Uterus (tissue), 4 donors: ENCODE measurements around the gene TSPAN12. TPM values are rescaled to one million over a fixed set of nuclear protein-coding genes. Genes with fewer than 3 reads are reported as not detected.

Experiments
- DNase-seq, 2 donors: peaks; one replicate each; pipeline ENCODE4 v3.0.0-alpha.2; 2019 to 2020
- H3K27ac ChIP-seq, 2 donors: fragments of 200-600 bp; sonication (generic); 1 replicate in 1 of 2; 2 replicates in 1 of 2; pipeline ENCODE4 v1.5.1; 2016 to 2018
- H3K27me3 ChIP-seq, 2 donors: fragments of 200-600 bp; sonication (generic); one replicate each; pipeline ENCODE4 v1.5.1; 2018 to 2019; ENCODE audit warnings: control low read depth in 1 of 2
- H3K36me3 ChIP-seq, 2 donors: fragments of 200-600 bp; sonication (generic); one replicate each; pipeline ENCODE4 v1.5.1; 2019; ENCODE audit warnings: control low read depth in 1 of 2
- H3K4me1 ChIP-seq, 2 donors: fragments of 200-600 bp; sonication (generic); one replicate each; pipeline ENCODE4 v1.5.1; 2018 to 2019; ENCODE audit warnings: control low read depth in 1 of 2
- H3K4me3 ChIP-seq, 2 donors: fragments of 200-600 bp; sonication (generic); 1 replicate in 1 of 2; 2 replicates in 1 of 2; pipeline ENCODE4 v1.5.1; 2018 to 2019; ENCODE audit warnings: mild to moderate bottlenecking in 1 of 2
- H3K9me3 ChIP-seq, 2 donors: fragments of 200-600 bp; sonication (generic); one replicate each; pipeline ENCODE4 v1.5.1; 2019; ENCODE audit warnings: control low read depth in 1 of 2
- POLR2A ChIP-seq, 2 donors: fragments of 450-650 bp; IDR thresholded peaks; one replicate each; pipeline ENCODE4 v1.6.1; 2016; ENCODE audit warnings: antibody characterized with exemption in 2 of 2, mild to moderate bottlenecking in 1 of 2, moderate library complexity in 1 of 2
- intact Hi-C: fragments of 100-400 bp; cut with DNase I; formaldehyde crosslinking; loops from one replicate; pipeline ENCODE4 v1.15.1; 2023; ENCODE audit warnings: low total_unique reads
- total RNA-seq, 4 donors: library from RNA; depleted of rRNA in 3 of 4; stranded (reverse); fragments of >200 nt in 3 of 4; gene quantifications; one replicate each; pipeline versions ENCODE4 v1.1.0 to v1.2.4, GENCODE V29; 2014 to 2023
- TF ChIP-seq, protein P1 (sequence below), 4 experiments: fragments of 200-600 bp in 2 of 4; fragments of 450-650 bp in 2 of 4; sonication (generic) in 2 of 4; IDR thresholded peaks; one replicate each; pipeline ENCODE4 v1.5.1; 2016 to 2019; ENCODE audit warnings: antibody characterized with exemption in 4 of 4, mild to moderate bottlenecking in 2 of 4, moderate library complexity in 1 of 4
- donor health status: DM: yes; HTN: yes; CAD: no.

Gene TSPAN12
- total RNA-seq, 4 donors from 2014 or later: 3.1 to 18.8 (median 11.8) TPM

DNA sequence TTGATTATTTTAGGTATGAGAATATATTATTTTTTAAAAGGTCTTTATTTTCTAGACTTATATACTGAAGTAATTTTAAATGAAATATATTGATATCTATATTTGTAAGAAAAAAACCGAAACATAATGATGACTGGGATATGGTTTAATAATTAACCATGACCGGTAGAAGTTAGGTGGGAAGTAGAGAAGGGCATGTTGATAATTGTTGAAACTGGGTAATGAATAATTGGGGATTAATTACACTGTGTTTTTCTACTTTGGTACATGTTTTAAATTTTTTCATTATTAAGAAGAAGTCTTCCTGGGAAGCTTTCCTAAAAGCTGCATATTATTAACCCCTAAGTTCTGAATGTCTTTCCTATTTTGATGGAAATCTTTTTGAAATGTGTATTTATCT, 16.3 kb downstream of the TSPAN12 start:
- intact Hi-C loops: no loop called here
- H3K27me3 ChIP-seq: no peaks in the 10 kb centered on the region
- no peak overlapping the region for H3K27ac ChIP-seq
- H3K9me3 ChIP-seq: no peaks in the 10 kb centered on the region
- no peaks in the 10 kb centered on the region for H3K4me1 ChIP-seq
- no peaks in the 10 kb centered on the region for H3K36me3 ChIP-seq
- TF ChIP-seq, protein P1, sequence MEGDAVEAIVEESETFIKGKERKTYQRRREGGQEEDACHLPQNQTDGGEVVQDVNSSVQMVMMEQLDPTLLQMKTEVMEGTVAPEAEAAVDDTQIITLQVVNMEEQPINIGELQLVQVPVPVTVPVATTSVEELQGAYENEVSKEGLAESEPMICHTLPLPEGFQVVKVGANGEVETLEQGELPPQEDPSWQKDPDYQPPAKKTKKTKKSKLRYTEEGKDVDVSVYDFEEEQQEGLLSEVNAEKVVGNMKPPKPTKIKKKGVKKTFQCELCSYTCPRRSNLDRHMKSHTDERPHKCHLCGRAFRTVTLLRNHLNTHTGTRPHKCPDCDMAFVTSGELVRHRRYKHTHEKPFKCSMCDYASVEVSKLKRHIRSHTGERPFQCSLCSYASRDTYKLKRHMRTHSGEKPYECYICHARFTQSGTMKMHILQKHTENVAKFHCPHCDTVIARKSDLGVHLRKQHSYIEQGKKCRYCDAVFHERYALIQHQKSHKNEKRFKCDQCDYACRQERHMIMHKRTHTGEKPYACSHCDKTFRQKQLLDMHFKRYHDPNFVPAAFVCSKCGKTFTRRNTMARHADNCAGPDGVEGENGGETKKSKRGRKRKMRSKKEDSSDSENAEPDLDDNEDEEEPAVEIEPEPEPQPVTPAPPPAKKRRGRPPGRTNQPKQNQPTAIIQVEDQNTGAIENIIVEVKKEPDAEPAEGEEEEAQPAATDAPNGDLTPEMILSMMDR (IDR thresholded peaks at IDR 0.05): no peak
- TF ChIP-seq POLR2A (IDR thresholded peaks at IDR 0.05): no peak
- no peak for DNase-seq
- H3K4me3 ChIP-seq: no peak overlapping the region

DNA sequence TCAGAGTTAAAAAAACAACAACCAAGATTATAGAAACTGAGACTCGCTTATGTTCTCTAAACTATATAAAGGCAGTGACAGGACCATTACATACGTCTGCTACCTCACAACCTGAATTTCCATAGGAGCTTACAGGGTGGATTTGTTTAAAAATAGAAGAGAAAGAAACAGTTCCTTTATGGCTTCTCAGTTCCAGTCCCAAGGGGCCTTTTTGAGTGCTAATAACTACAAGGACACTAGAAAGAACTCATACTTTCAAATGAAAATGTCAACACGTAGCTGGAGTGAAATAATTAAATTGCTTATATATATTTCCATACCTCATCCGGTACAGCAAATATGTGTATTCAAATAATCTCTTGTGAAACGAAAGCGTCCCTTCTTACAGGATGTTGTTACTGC, 19.7 kb downstream of the TSPAN12 start:
- TF ChIP-seq, protein P1 (IDR thresholded peaks at IDR 0.05): no peak
- no peak for TF ChIP-seq POLR2A (IDR thresholded peaks at IDR 0.05)
- no peak overlapping the region for H3K27ac ChIP-seq
- H3K4me1 ChIP-seq: no peaks in the 10 kb centered on the region
- H3K9me3 ChIP-seq: no peaks in the 10 kb centered on the region
- no peaks in the 10 kb centered on the region for H3K36me3 ChIP-seq
- H3K4me3 ChIP-seq: no peak overlapping the region
- no peaks in the 10 kb centered on the region for H3K27me3 ChIP-seq
- DNase-seq: no peak
- intact Hi-C loops: no loop called here

DNA sequence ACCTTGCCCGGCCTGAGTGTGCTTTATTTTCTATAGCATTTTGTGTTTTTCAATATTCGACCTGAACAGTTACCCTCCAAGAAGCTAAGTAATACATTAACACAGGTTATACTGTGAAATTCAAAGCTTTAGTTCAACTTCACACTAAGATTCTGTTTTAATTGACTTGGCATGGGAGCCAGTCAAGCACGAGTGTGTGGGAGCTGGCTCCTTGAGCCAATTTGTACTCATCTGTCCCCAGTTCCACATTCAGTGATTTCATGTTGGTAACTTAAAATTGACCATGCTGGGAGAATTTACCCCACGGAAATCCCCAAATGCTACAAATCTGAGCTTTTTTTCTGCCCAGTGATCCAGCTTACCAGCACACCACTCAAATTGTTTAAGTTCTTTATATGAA, 20.3 kb downstream of the TSPAN12 start:
- TF ChIP-seq POLR2A (IDR thresholded peaks at IDR 0.05): no peak
- TF ChIP-seq, protein P1 (IDR thresholded peaks at IDR 0.05): no peak
- no peaks in the 10 kb centered on the region for H3K27me3 ChIP-seq
- no peaks in the 10 kb centered on the region for H3K36me3 ChIP-seq
- no peak overlapping the region for H3K27ac ChIP-seq
- no peak for DNase-seq
- no peak overlapping the region for H3K4me3 ChIP-seq
- no peaks in the 10 kb centered on the region for H3K9me3 ChIP-seq
- intact Hi-C loops: no loop called here
- no peaks in the 10 kb centered on the region for H3K4me1 ChIP-seq

DNA sequence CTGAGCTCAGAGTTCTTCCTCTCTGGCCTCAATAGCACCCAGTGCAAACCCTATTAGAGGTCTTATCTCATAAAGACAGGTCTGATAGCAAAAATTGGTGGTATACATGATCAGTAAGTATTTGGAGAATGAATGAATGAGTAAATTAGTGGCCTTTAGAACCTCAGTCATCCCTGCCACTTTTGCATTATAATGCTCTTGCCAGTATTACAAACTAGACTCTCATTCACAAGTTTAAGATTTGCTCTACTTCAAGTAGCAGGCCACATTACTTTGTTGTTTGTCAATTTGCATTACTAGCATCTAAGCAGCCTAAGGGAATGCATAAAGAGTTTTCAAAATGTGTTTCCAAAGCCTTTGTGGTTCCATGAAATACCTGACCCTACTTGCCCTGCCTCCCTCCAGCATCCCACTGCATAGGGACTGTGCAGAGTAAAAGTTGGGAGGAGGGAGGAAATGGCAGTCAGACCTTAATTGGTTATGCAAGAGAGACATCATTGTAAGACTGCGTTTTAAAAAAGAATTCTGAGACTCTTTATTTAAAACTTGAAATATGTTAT, 21.3 kb downstream of the TSPAN12 start:
- H3K4me1 ChIP-seq: no peaks in the 10 kb centered on the region
- no peak overlapping the region for H3K27ac ChIP-seq
- H3K4me3 ChIP-seq: no peak overlapping the region
- H3K9me3 ChIP-seq: no peaks in the 10 kb centered on the region
- no peak for DNase-seq
- intact Hi-C loops: no loop called here
- TF ChIP-seq, protein P1 (IDR thresholded peaks at IDR 0.05): no peak
- no peak for TF ChIP-seq POLR2A (IDR thresholded peaks at IDR 0.05)
- no peaks in the 10 kb centered on the region for H3K27me3 ChIP-seq
- H3K36me3 ChIP-seq: no peaks in the 10 kb centered on the region

DNA sequence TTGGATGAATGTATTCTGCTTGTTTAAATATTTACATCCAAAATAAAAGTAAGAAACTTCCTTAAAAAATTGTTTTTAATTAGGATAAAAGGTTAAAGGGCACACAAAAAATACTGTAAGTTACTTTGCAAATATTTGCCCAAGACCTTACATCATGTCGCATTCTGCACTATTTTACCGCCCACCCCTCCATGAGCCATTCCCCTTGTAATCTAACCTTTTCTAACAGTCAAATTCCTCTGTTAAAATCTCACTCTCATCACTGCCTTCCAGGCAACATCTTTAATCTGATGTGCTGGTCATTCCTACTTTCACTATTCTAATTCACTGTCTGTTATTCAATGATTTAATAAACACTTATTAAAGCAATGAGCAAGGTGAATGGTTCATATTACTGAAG, 23.2 kb downstream of the TSPAN12 start:
- no peaks in the 10 kb centered on the region for H3K9me3 ChIP-seq
- H3K4me1 ChIP-seq: no peaks in the 10 kb centered on the region
- intact Hi-C loops: no loop called here
- no peaks in the 10 kb centered on the region for H3K36me3 ChIP-seq
- H3K27ac ChIP-seq: no peak overlapping the region
- DNase-seq: no peak
- H3K27me3 ChIP-seq: no peaks in the 10 kb centered on the region
- no peak for TF ChIP-seq POLR2A (IDR thresholded peaks at IDR 0.05)
- TF ChIP-seq, protein P1 (IDR thresholded peaks at IDR 0.05): no peak
- H3K4me3 ChIP-seq: no peak overlapping the region
